KMS-11 (cell line): Measurements from ENCODE around the gene ZFP28.

Experiments used
- H2AFZ ChIP-seq: fragments of 200-600 bp; sonication (generic); 2 replicates; pipeline ENCODE4 v1.6.1; 2016; ENCODE audit warnings: antibody characterized with exemption, mixed run types, low read depth
- H3K27ac ChIP-seq: fragments of 200-600 bp; sonication (generic); 2 replicates; pipeline ENCODE4 v1.6.1; 2016; ENCODE audit warnings: mild to moderate bottlenecking, mixed run types
- H3K27me3 ChIP-seq: fragments of 200-600 bp; sonication (generic); 2 replicates; pipeline ENCODE4 v1.6.1; 2017; ENCODE audit warnings: mild to moderate bottlenecking, low read depth, mixed run types, moderate library complexity; ENCODE audit not compliant: insufficient read depth
- H3K36me3 ChIP-seq: fragments of 200-600 bp; sonication (generic); 2 replicates; pipeline ENCODE4 v1.6.1; 2017; ENCODE audit warnings: mild to moderate bottlenecking, mixed run types; ENCODE audit not compliant: insufficient read depth
- H3K4me1 ChIP-seq: fragments of 200-600 bp; sonication (generic); 2 replicates; pipeline ENCODE4 v1.6.1; 2016; ENCODE audit warnings: mild to moderate bottlenecking, low read depth, mixed run types; ENCODE audit not compliant: poor library complexity, severe bottlenecking
- H3K4me2 ChIP-seq: fragments of 200-600 bp; sonication (generic); 2 replicates; pipeline ENCODE4 v1.7.0; 2016; ENCODE audit warnings: mild to moderate bottlenecking, mixed run types
- H3K4me3 ChIP-seq: fragments of 200-600 bp; sonication (generic); IDR thresholded peaks from 2 replicates; pipeline ENCODE4 v1.6.1; 2017; ENCODE audit warnings: low read depth, low read length, mixed read lengths; ENCODE audit not compliant: insufficient read depth
- H3K79me2 ChIP-seq: fragments of 200-600 bp; sonication (generic); 2 replicates; pipeline ENCODE4 v1.6.1; 2016; ENCODE audit warnings: low read depth, mixed run types; ENCODE audit not compliant: insufficient read depth
- H3K9ac ChIP-seq: fragments of 200-600 bp; sonication (generic); 2 replicates; pipeline ENCODE4 v1.6.1; 2016; ENCODE audit warnings: mild to moderate bottlenecking, mixed run types
- H4K20me1 ChIP-seq: fragments of 200-600 bp; sonication (generic); 2 replicates; pipeline ENCODE4 v1.6.1; 2016; ENCODE audit warnings: mild to moderate bottlenecking, mixed run types; ENCODE audit not compliant: insufficient read depth
- TF ChIP-seq, protein P1 (sequence below): fragments of 200-600 bp; sonication (generic); conservative IDR thresholded peaks from 2 replicates; pipeline ENCODE4 v1.6.1; 2017; ENCODE audit warnings: low read depth, mild to moderate bottlenecking, antibody characterized with exemption, low read length, moderate library complexity, mixed read lengths

ZFP28 gene

DNA sequence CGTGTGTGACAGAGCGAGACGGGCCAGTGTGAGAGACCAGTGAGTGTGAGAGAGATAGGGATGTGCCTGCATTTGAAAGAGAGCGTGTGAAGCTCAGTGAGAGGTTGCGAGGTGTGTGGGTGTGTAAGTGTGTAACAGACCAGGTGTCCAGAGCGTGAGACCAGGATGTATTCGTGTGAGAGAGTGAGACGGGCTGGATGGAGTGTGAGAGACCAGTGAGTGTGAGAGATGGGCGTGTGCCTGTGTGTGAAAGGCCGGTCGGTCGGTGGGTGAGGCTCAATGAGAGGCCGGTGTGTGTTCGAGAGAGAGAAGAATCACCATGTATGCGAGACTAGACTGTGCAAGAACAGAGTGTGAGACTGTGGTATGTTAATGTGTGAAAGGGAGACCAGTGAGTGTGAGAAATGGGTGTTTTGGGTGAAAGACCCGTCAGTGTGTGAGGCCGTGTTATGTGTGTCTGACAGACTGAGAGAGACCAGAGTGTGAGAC lies 30.4 kb upstream of the ZFP28 start:
- Histone ChIP-seq H3K27ac (no peak overlapping the region), H2AFZ (peak overlapping the region; percentile 90), H3K9ac (peak overlapping the region; percentile 61; the same call in 1 of the 2 replicates), H3K4me1 (no peaks in the 10 kb centered on the region), H4K20me1 (no peaks in the 10 kb centered on the region), H3K79me2 (no peaks in the 10 kb centered on the region), H3K36me3 (no peaks in the 10 kb centered on the region), H3K27me3 (no peaks in the 10 kb centered on the region), H3K4me3 (no peak overlapping the region), H3K4me2 (peak overlapping the region; percentile 40; the same call in 1 of the 2 replicates)
- TF ChIP-seq, protein P1, sequence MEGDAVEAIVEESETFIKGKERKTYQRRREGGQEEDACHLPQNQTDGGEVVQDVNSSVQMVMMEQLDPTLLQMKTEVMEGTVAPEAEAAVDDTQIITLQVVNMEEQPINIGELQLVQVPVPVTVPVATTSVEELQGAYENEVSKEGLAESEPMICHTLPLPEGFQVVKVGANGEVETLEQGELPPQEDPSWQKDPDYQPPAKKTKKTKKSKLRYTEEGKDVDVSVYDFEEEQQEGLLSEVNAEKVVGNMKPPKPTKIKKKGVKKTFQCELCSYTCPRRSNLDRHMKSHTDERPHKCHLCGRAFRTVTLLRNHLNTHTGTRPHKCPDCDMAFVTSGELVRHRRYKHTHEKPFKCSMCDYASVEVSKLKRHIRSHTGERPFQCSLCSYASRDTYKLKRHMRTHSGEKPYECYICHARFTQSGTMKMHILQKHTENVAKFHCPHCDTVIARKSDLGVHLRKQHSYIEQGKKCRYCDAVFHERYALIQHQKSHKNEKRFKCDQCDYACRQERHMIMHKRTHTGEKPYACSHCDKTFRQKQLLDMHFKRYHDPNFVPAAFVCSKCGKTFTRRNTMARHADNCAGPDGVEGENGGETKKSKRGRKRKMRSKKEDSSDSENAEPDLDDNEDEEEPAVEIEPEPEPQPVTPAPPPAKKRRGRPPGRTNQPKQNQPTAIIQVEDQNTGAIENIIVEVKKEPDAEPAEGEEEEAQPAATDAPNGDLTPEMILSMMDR, result no peak

DNA sequence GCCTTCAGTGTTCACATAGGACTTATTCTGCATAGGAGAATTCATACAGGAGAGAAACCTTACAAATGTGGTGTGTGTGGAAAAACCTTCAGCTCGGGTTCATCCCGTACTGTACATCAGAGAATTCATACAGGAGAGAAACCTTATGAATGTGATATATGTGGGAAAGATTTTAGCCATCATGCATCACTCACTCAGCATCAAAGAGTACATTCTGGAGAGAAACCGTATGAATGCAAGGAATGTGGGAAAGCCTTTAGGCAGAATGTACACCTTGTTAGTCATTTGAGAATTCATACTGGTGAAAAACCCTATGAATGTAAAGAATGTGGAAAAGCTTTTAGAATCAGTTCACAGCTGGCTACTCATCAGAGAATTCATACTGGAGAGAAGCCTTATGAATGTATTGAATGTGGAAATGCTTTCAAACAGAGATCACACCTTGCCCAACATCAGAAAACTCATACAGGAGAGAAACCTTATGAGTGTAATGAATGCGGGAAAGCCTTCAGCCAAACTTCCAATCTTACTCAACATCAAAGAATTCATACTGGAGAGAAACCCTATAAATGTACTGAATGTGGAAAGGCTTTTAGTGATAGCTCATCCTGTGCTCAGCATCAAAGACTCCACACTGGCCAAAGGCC lies 13.4 kb upstream of the ZFP28 start:
- no peaks in the 10 kb centered on the region for H3K27me3 ChIP-seq
- no peaks in the 10 kb centered on the region for H4K20me1 ChIP-seq
- H3K4me2 ChIP-seq, result no peak overlapping the region
- no peak overlapping the region for H3K9ac ChIP-seq
- H3K4me3 ChIP-seq, result no peak overlapping the region
- TF ChIP-seq, protein P1, result no peak
- H3K4me1 ChIP-seq, result no peaks in the 10 kb centered on the region
- H3K27ac ChIP-seq, result no peak overlapping the region
- no peak overlapping the region for H2AFZ ChIP-seq
- H3K36me3 ChIP-seq, result no peaks in the 10 kb centered on the region
- H3K79me2 ChIP-seq, result no peaks in the 10 kb centered on the region

DNA sequence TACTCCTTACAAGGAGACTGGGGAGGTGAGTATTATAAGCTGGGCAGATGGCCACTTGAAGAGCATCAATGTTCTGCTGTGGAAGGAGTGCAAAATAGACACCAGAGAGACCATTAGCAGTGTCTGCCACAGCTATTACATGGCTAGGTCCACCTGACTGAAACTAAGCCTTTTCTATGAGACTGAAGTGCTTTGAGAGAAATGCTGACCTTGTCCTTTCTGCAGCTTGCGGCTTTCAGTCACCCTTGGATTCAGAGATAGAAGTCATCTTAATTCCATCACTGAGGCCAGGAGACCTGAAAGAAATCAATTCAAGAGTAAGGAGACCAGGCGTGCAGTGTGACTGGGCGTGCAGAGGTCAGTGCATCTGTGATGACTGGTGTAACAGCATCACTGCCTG lies 1.3 kb upstream of the ZFP28 start:
- Histone ChIP-seq H3K4me3 (no peak overlapping the region), H3K36me3 (no peaks in the 10 kb centered on the region), H3K79me2 (no peaks in the 10 kb centered on the region), H3K27me3 (no peaks in the 10 kb centered on the region), H2AFZ (peak overlapping the region; percentile 98; the same call in 1 of the 2 replicates), H4K20me1 (no peaks in the 10 kb centered on the region), H3K4me1 (no peaks in the 10 kb centered on the region), H3K27ac (no peak overlapping the region), H3K4me2 (peak overlapping the region; percentile 43; the same call in 1 of the 2 replicates), H3K9ac (no peak overlapping the region)
- TF ChIP-seq, protein P1, result no peak

DNA sequence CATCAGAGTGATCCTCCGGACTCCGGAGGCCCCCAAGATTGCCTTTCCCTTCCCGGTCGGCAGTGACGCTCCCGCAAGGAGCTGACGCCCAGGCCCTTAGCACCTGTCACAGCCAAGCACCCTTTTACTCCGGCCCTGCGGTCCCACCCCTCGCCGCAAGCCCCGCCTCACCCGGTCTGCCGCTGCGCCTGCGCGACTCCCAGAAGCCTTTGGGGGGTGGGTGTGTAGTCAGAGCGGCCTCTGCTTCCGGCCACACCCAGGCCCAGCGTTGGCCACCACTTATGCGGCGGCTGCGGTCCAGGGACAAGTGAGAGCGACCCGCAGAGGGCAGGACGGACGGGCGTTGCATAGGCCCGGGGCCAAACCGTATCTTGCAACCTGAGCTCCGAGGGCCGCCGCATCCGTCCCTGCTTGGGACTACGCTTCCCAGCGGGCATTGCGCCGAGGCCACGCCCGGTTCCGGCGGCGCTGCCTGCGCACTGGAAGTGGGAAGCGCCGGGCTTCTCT lies 441 bp upstream of the ZFP28 start:
- H3K36me3 ChIP-seq, result no peaks in the 10 kb centered on the region
- H3K4me3 ChIP-seq, result no peak overlapping the region
- peak overlapping the region; percentile 78 for H3K27ac ChIP-seq
- peak overlapping the region; percentile 66; the same call in 1 of the 2 replicates for H3K9ac ChIP-seq
- peak overlapping the region; percentile 43 for H3K4me2 ChIP-seq
- H3K27me3 ChIP-seq, result no peaks in the 10 kb centered on the region
- peak overlapping the region; percentile 98 for H2AFZ ChIP-seq
- H4K20me1 ChIP-seq, result no peaks in the 10 kb centered on the region
- TF ChIP-seq, protein P1, result no peak
- no peaks in the 10 kb centered on the region for H3K79me2 ChIP-seq
- H3K4me1 ChIP-seq, result no peaks in the 10 kb centered on the region
